Hepatocyte (in vitro differentiated cells): ENCODE measurements around the gene RD3L.

ENCODE experiments used
- CTCF ChIP-seq: fragments of 200-600 bp; sonication (generic); IDR thresholded peaks from 2 replicates; pipeline ENCODE4 v1.5.1; 2016; ENCODE audit warnings: antibody characterized with exemption, mild to moderate bottlenecking; ENCODE audit not compliant: poor library complexity
- EZH2 ChIP-seq: fragments of 200-600 bp; sonication (generic); IDR thresholded peaks from 2 replicates; pipeline ENCODE4 v1.6.1; 2016; ENCODE audit warnings: antibody characterized with exemption, mild to moderate bottlenecking, borderline replicate concordance
- EZH2phosphoT487 ChIP-seq: fragments of 200-600 bp; sonication (generic); IDR thresholded peaks from one replicate; pipeline ENCODE4 v1.6.1; 2018; ENCODE audit warnings: antibody characterized with exemption, mild to moderate bottlenecking, low read depth, moderate library complexity; ENCODE audit not compliant: unreplicated experiment, severe bottlenecking

GRCh38 chr14:103890821-103891666 lies 51.3 kb downstream of the RD3L start:
- TF ChIP-seq EZH2 (no peak), CTCF (no peak), EZH2phosphoT487 (no peak)
